SK-N-SH (cell line): ENCODE measurements around the gene NUCB1. TPM values are rescaled to one million over a fixed set of nuclear protein-coding genes. Genes with fewer than 3 reads are reported as not detected.

Experiments
- CTCF ChIA-PET: fragments of 300-600, 350-600 bp; formaldehyde crosslinking; extraction: SDS; loops from one replicate; lab custom pipeline; 2021; lab: Yijun Ruan, JAX
- POLR2A ChIA-PET: fragments of 350-600 bp; sonication (Branson Sonifier 250); formaldehyde crosslinking; extraction: SDS; loops from one replicate; lab custom pipeline; 2020; ENCODE audit warnings: antibody characterized with exemption, inconsistent platforms; lab: Yijun Ruan, JAX
- DNase-seq: peaks from one replicate; pipeline ENCODE4 v3.0.0; 2012
- H2AFZ ChIP-seq: fragments of 200-600 bp; sonication (generic); 2 replicates; pipeline ENCODE4 v1.8.1; 2016; ENCODE audit warnings: antibody characterized with exemption, mild to moderate bottlenecking, low read depth
- H3F3A ChIP-seq: fragments of 200-600 bp; sonication (generic); replicated peaks from 2 replicates; pipeline ENCODE3; 2016; ENCODE audit warnings: antibody characterized with exemption, mild to moderate bottlenecking; ENCODE audit not compliant: insufficient read depth
- H3K27ac ChIP-seq, 2 experiments: fragments of 200-500 bp in 1 of 2; fragments of 200-600 bp in 1 of 2; sonication (Bioruptor generic) in 1 of 2; sonication (generic), shearing (Covaris generic) in 1 of 2; 2 replicates each; pipeline versions ENCODE4 v1.5.1 to v1.6.1; 2014 to 2016; ENCODE audit warnings: low read depth in 2 of 2, inconsistent platforms in 1 of 2, low read length in 1 of 2, mild to moderate bottlenecking in 1 of 2, mixed read lengths in 1 of 2
- H3K27me3 ChIP-seq: fragments of 200-600 bp; sonication (generic), shearing (Covaris generic); 2 replicates; pipeline ENCODE4 v1.6.1; 2016; ENCODE audit warnings: mixed run types; ENCODE audit not compliant: insufficient read depth
- H3K36me3 ChIP-seq, 2 experiments: fragments of 200-500 bp in 1 of 2; fragments of 200-600 bp in 1 of 2; sonication (Bioruptor generic) in 1 of 2; sonication (generic) in 1 of 2; replicated peaks in 1 of 2; 2 replicates each; pipeline versions ENCODE3 to v1.5.1; 2014 to 2016; ENCODE audit warnings: low read length in 1 of 2, mild to moderate bottlenecking in 1 of 2; ENCODE audit not compliant: insufficient read depth in 2 of 2, control insufficient read depth in 1 of 2
- H3K4me1 ChIP-seq, 2 experiments: fragments of 200-500 bp in 1 of 2; fragments of 200-600 bp in 1 of 2; sonication (Bioruptor generic) in 1 of 2; sonication (generic), shearing (Covaris generic) in 1 of 2; 2 replicates each; pipeline versions ENCODE4 v1.5.1 to v1.6.1; 2014 to 2016; ENCODE audit warnings: low read depth in 1 of 2, low read length in 1 of 2, mixed run types in 1 of 2; ENCODE audit not compliant: insufficient read depth in 2 of 2, control insufficient read depth in 1 of 2
- H3K4me2 ChIP-seq: fragments of 200-600 bp; sonication (generic), shearing (Covaris generic); 2 replicates; pipeline ENCODE4 v1.6.1; 2017; ENCODE audit warnings: mixed run types
- H3K4me3 ChIP-seq, 2 experiments: fragments of 200-500 bp in 1 of 2; fragments of 200-600 bp in 1 of 2; sonication (Bioruptor generic) in 1 of 2; sonication (generic), shearing (Covaris generic) in 1 of 2; 2 replicates each; pipeline versions ENCODE4 v1.5.1 to v1.8.1; 2014 to 2016; ENCODE audit warnings: low read depth in 2 of 2, inconsistent platforms in 1 of 2, low read length in 1 of 2, mild to moderate bottlenecking in 1 of 2, mixed read lengths in 1 of 2, moderate library complexity in 1 of 2
- H3K79me2 ChIP-seq: fragments of 200-600 bp; sonication (generic); 2 replicates; pipeline ENCODE4 v1.8.1; 2017; ENCODE audit warnings: mild to moderate bottlenecking; ENCODE audit not compliant: insufficient read depth
- H3K9ac ChIP-seq: fragments of 200-600 bp; sonication (generic); 2 replicates; pipeline ENCODE4 v1.6.1; 2017; ENCODE audit warnings: mixed run types
- H3K9me2 ChIP-seq: fragments of 200-600 bp; sonication (generic); 2 replicates; pipeline ENCODE4 v1.6.1; 2017; ENCODE audit warnings: mixed run types
- H3K9me3 ChIP-seq: fragments of 200-600 bp; sonication (generic); 2 replicates; pipeline ENCODE4 v1.6.1; 2017; ENCODE audit warnings: mixed run types, mild to moderate bottlenecking, moderate library complexity
- H4K20me1 ChIP-seq: fragments of 200-600 bp; sonication (generic); 2 replicates; pipeline ENCODE4 v1.6.1; 2017; ENCODE audit warnings: mild to moderate bottlenecking, mixed run types; ENCODE audit not compliant: insufficient read depth
- CTCF ChIP-seq: fragments of 200-600 bp; sonication (generic); IDR thresholded peaks from 2 replicates; pipeline ENCODE4 v1.6.1; 2017; ENCODE audit warnings: antibody characterized with exemption, mild to moderate bottlenecking, moderate library complexity
- RAD21 ChIP-seq: IDR thresholded peaks from 2 replicates; pipeline ENCODE4 v1.6.1; 2012; ENCODE audit warnings: mild to moderate bottlenecking, low read length
- SMC3 ChIP-seq: IDR thresholded peaks from 2 replicates; pipeline ENCODE4 v1.6.1; 2012; ENCODE audit warnings: low read depth, low read length, improper control_type of control experiment
- YY1 ChIP-seq: IDR thresholded peaks from 2 replicates; pipeline ENCODE4 v1.4.0; 2012; ENCODE audit warnings: low read depth, mild to moderate bottlenecking
- WGBS: methylation state at CpG from one replicate; pipeline ENCODE4 v1.1.6; 2017; ENCODE audit warnings: low lambda C conversion rate; 5-methylcytosine and 5-hydroxymethylcytosine counted together
- polyA plus RNA-seq, 3 experiments: library from polyadenylated mRNA; depleted of rRNA; stranded (reverse); fragments of >200 nt; gene quantifications; 2 replicates each; pipeline ENCODE4 v1.2.3, GENCODE V29; 2012
- small RNA-seq, 7 experiments: library from RNA; depleted of rRNA; stranded (forward); fragments of <200 nt; gene quantifications; one replicate each; pipeline ENCODE3, GENCODE V24; 2012

The NUCB1 gene
- polyA plus RNA-seq, 1 of the 3 experiments (the other 2 are of a cell fraction) = 397 TPM

- no peak overlapping the region for H3K27ac ChIP-seq
- CTCF ChIA-PET = interaction anchor here (0.5 to 4.8 kb wide), 54 partner anchors 9 to 382 kb away, joined by 3 to 54 read pairs (median 4); partner anchors contain the start of genes BAX, CA11, DHDH and GYS1
- no peaks in the 10 kb centered on the region for H3K9me2 ChIP-seq
- H3K9ac ChIP-seq = no peak overlapping the region
- H3K4me2 ChIP-seq = no peak overlapping the region
- peaks cover 11% of the 10 kb centered on the region for H4K20me1 ChIP-seq
- DNase-seq = peak; percentile 87
- peaks cover 21 to 40% of the 10 kb centered on the region in 2 experiments for H3K36me3 ChIP-seq
- no peak overlapping the region; a peak in 1 of 4 replicates for H3K4me3 ChIP-seq
- peaks cover 11% of the 10 kb centered on the region for H3K79me2 ChIP-seq
- TF ChIP-seq SMC3 (peak; percentile 77), RAD21 (peak; percentile 82), YY1 (no peak), CTCF (peak; percentile 94)
- peaks cover 30% of the 10 kb centered on the region for H3F3A ChIP-seq
- POLR2A ChIA-PET = interaction anchor here (1.1 to 1.2 kb wide), 2 partner anchors 135 to 183 kb away, joined by 4 read pairs; partner anchors contain the start of gene HSD17B14
- H3K4me1 ChIP-seq = peaks cover 0 to 9% of the 10 kb centered on the region in 2 experiments; a peak in 2 of 4 replicates
- 24% methylated on average over 18 of the region's 19 CpGs for WGBS
- H3K27me3 ChIP-seq = no peaks in the 10 kb centered on the region
- H2AFZ ChIP-seq = no peak overlapping the region
- no peaks in the 10 kb centered on the region for H3K9me3 ChIP-seq
These were observed 70.8 kb downstream of the NUCB1 start for GRCh38 chr19:48970923-48971395.

Small RNA genes within 50 kb of the gene (small RNA-seq; reads per million reads assigned to genes)
- 0 reads per million in 7 experiments for gene AC026803.1

Other genes starting within 250 kb of the NUCB1 start
- 0.57 and 0.74 TPM in 2 replicates for gene NTN5, start 227.3 kb upstream of the NUCB1 start, polyA plus RNA-seq (2012; rRNA removed)
- not detected in 2 replicates for gene FUT2, start 204.3 kb upstream of the NUCB1 start, polyA plus RNA-seq (2012; rRNA removed)
- 0.70 and 1.1 TPM in 2 replicates for gene MAMSTR, start 180.6 kb upstream of the NUCB1 start, polyA plus RNA-seq (2012; rRNA removed)
- gene RASIP1, start 159.7 kb upstream of the NUCB1 start, polyA plus RNA-seq (2012; rRNA removed) = 0.36 and 0.41 TPM in 2 replicates
- 0.03 TPM in 2 replicates for gene IZUMO1, start 153.4 kb upstream of the NUCB1 start, polyA plus RNA-seq (2012; rRNA removed)
- 0.03 and 0.08 TPM in 2 replicates for gene FUT1, start 147.7 kb upstream of the NUCB1 start, polyA plus RNA-seq (2012; rRNA removed)
- gene FGF21, start 144.8 kb upstream of the NUCB1 start, polyA plus RNA-seq (2012; rRNA removed) = not detected in 2 replicates
- 70.6 and 71.6 TPM in 2 replicates for gene BCAT2, start 89.3 kb upstream of the NUCB1 start, polyA plus RNA-seq (2012; rRNA removed)
- 27.9 and 29.7 TPM in 2 replicates for gene HSD17B14, start 63.8 kb upstream of the NUCB1 start, polyA plus RNA-seq (2012; rRNA removed)
- gene PLEKHA4, start 31.7 kb upstream of the NUCB1 start, polyA plus RNA-seq (2012; rRNA removed) = 4.7 and 5.6 TPM in 2 replicates
- gene PPP1R15A, start 27.9 kb upstream of the NUCB1 start, polyA plus RNA-seq (2012; rRNA removed) = 62.3 and 73.7 TPM in 2 replicates
- 0.03 and 0.08 TPM in 2 replicates for gene TULP2, start 1.6 kb upstream of the NUCB1 start, polyA plus RNA-seq (2012; rRNA removed)
- 0.31 and 0.72 TPM in 2 replicates for gene DHDH, start 33.4 kb downstream of the NUCB1 start, polyA plus RNA-seq (2012; rRNA removed)
- gene BAX, start 54.6 kb downstream of the NUCB1 start, polyA plus RNA-seq (2012; rRNA removed) = 278 and 640 TPM in 2 replicates
- gene FTL, start 65.0 kb downstream of the NUCB1 start, polyA plus RNA-seq (2012; rRNA removed) = 587 and 875 TPM in 2 replicates
- gene GYS1, start 93.0 kb downstream of the NUCB1 start, polyA plus RNA-seq (2012; rRNA removed) = 24.1 and 25.3 TPM in 2 replicates
- gene RUVBL2, start 93.6 kb downstream of the NUCB1 start, polyA plus RNA-seq (2012; rRNA removed) = 411 and 459 TPM in 2 replicates
- 0.13 and 0.23 TPM in 2 replicates for gene LHB, start 116.8 kb downstream of the NUCB1 start, polyA plus RNA-seq (2012; rRNA removed)
- gene CGB3, start 124.0 kb downstream of the NUCB1 start, polyA plus RNA-seq (2012; rRNA removed) = 0.10 TPM in 1 of 2 replicates, not detected in the other
- gene CGB2, start 131.6 kb downstream of the NUCB1 start, polyA plus RNA-seq (2012; rRNA removed) = 0.50 and 0.64 TPM in 2 replicates
- gene CGB1, start 136.6 kb downstream of the NUCB1 start, polyA plus RNA-seq (2012; rRNA removed) = not detected in 2 replicates
- 0.11 and 0.16 TPM in 2 replicates for gene CGB5, start 143.5 kb downstream of the NUCB1 start, polyA plus RNA-seq (2012; rRNA removed)
- gene CGB8, start 148.8 kb downstream of the NUCB1 start, polyA plus RNA-seq (2012; rRNA removed) = 0.13 TPM in 1 of 2 replicates, not detected in the other
- 2.0 and 2.1 TPM in 2 replicates for gene CGB7, start 157.4 kb downstream of the NUCB1 start, polyA plus RNA-seq (2012; rRNA removed)
- 0.66 and 1.6 TPM in 2 replicates for gene NTF4, start 164.5 kb downstream of the NUCB1 start, polyA plus RNA-seq (2012; rRNA removed)
- gene KCNA7, start 172.4 kb downstream of the NUCB1 start, polyA plus RNA-seq (2012; rRNA removed) = 0.02 TPM in 1 of 2 replicates, not detected in the other
- gene SNRNP70, start 185.1 kb downstream of the NUCB1 start, polyA plus RNA-seq (2012; rRNA removed) = 272 and 359 TPM in 2 replicates
- gene LIN7B, start 214.1 kb downstream of the NUCB1 start, polyA plus RNA-seq (2012; rRNA removed) = 20.8 and 21.1 TPM in 2 replicates
- 2.6 and 3.0 TPM in 2 replicates for gene C19orf73, start 218.8 kb downstream of the NUCB1 start, polyA plus RNA-seq (2012; rRNA removed)
- gene PPFIA3, start 219.2 kb downstream of the NUCB1 start, polyA plus RNA-seq (2012; rRNA removed) = 5.7 and 5.8 TPM in 2 replicates